Measurements from ENCODE around the gene ZBTB2.

ZBTB2 gene

GRCh38 chr6:151326116-151326825 is 65.1 kb downstream of the ZBTB2 start:
- TF ChIP-seq CTCF (IDR thresholded peaks at IDR 0.05) = no peak
- H3K27ac ChIP-seq = no peak overlapping the region

GRCh38 chr6:151325075-151326050 is 66.0 kb downstream of the ZBTB2 start:
- no peak overlapping the region for H3K27ac ChIP-seq
- TF ChIP-seq CTCF (IDR thresholded peaks at IDR 0.05) = no peak

- H3K27ac ChIP-seq = no peak overlapping the region
- TF ChIP-seq CTCF (IDR thresholded peaks at IDR 0.05) = peak; percentile 61
- no peak for TF ChIP-seq ZFX (IDR thresholded peaks at IDR 0.05; ENCODE audit: borderline replicate concordance)
Measured at GRCh38 chr6:151324488-151324825, 66.9 kb downstream of the ZBTB2 start.

GRCh38 chr6:151323791-151324487 is 67.4 kb downstream of the ZBTB2 start:
- no peak overlapping the region for H3K27ac ChIP-seq
- TF ChIP-seq ZFX (IDR thresholded peaks at IDR 0.05; ENCODE audit: borderline replicate concordance) = no peak
- peak; percentile 93 for TF ChIP-seq CTCF (IDR thresholded peaks at IDR 0.05)

- H3K27ac ChIP-seq = no peak overlapping the region
- TF ChIP-seq ZFX (IDR thresholded peaks at IDR 0.05; ENCODE audit: borderline replicate concordance) (no peak), CTCF (IDR thresholded peaks at IDR 0.05) (no peak)
Measured at GRCh38 chr6:151322570-151322969, 68.8 kb downstream of the ZBTB2 start.

- H3K27ac ChIP-seq = no peak overlapping the region
- TF ChIP-seq CTCF (IDR thresholded peaks at IDR 0.05) (no peak), ZFX (IDR thresholded peaks at IDR 0.05; ENCODE audit: borderline replicate concordance) (no peak)
Measured at GRCh38 chr6:151321438-151321837, 69.9 kb downstream of the ZBTB2 start.
